Measurements from ENCODE around the gene OR2T3.
"Not testable (repeated sequence)": the region's sequence is repeated elsewhere in the genome, so short reads cannot be mapped to it uniquely, and the experiment has no call there.

Gene OR2T3, protein sequence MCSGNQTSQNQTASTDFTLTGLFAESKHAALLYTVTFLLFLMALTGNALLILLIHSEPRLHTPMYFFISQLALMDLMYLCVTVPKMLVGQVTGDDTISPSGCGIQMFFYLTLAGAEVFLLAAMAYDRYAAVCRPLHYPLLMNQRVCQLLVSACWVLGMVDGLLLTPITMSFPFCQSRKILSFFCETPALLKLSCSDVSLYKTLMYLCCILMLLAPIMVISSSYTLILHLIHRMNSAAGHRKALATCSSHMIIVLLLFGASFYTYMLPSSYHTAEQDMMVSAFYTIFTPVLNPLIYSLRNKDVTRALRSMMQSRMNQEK

DNA sequence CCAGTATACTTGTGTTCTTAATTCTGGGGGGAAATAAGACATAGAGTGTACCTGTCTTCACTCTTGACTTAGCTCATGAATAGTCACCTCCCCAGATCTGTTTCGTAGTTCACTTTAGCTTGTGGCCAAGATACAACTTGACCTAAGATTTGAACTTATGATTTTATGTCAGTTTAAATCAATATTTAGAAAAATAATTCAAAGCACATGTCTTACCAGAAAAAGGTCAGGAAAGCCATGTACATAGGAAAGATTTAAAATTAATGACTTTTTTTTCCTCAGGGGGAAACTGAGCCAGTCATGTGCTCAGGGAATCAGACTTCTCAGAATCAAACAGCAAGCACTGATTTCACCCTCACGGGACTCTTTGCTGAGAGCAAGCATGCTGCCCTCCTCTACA, at the start of gene OR2T3:
Gene OR2T3 (plus strand): TSS at position 301 of the 400 bp plus-strand sequence. CDS start 0 bp downstream, at position 301.
- not testable (repeated sequence) for DNase-seq

DNA sequence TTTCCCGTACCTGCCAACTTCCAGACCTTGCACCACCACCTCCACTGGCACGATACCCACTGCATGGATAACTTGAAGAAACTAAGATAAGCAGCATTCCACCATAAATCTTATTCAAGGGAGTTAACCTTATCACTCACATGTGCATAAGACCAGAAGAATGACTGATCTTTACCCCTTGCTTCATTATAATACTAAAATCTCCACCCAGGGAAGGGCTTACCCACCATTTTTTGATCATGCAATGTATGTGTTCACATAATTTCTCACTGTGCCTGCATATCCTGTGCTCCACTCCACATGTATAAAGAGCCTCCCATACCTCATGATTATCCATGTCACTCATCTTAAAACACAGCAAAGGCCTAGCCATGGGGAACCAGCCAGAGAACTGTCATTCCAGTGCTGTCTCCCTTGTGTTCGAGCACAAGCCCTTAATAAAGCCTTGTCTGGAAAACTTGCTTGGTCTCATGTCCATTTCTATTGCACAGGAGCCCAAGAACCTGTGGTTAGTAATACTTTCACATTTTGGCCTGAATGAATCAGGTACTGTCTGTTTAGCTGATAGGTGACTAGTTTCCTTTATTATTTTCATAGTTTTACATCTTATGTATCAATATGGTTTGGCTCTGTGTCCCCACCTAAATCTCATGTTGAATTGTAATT, 45.5 kb upstream of the OR2T3 start:
- DNase-seq, result not testable (repeated sequence)

DNA sequence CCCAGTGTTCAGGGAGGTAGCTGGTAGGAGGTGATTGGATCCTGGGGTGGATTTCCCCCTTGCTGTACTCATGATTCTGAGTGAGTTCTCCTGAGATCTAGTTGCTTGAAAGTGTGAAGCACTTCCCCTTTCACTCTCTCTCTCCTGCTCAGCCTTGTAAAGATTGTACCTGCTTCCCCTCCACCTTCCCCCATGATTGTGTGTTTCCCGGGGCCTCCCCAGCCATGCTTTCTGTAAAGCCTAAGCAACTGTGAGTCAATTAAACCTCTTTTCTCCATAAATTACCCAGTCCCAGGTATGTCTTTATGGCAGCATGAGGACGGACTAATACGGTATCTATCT, 45.0 kb upstream of the OR2T3 start:
- DNase-seq, result peak in 1 of 2 donors; percentile 11

DNA sequence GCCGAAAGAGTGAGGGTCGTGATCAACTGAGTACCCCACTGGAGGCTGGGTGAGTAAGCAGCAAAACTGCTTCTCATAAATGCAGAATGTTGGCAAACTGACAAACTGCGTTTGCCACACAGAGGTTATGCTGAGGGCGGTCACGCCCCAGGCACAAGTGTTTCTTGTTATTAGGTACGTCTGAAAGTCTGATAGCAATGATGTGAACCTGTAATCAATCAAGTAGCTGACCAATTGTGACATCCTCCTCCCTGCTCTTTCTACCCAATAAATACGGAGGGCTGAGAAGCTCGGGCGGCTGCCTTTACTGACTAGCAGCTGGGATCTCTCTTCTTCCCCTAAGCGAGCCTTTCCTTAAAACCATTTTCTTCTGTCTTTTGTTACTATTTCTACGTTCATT, 41.5 kb upstream of the OR2T3 start:
- not testable (repeated sequence) for DNase-seq

DNA sequence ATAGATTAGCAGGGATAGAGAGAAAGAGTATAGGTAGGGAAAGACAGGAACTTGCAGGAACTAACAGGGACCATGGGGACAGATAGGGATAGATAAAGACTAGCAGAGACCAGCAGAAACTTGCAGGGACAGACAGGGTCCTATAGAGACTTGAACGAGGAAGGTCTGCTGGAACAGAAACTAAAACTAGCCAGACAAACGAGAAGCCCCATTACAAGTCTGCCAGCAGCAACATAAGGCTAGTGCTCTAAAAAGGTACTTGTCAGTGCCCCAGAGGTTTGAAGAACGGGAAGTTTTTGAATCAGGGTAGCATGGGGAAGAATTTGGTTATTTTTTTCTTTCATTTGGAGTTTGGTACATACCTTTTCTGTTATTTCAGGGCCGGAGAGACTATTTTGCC, 41.0 kb upstream of the OR2T3 start:
- DNase-seq, result not testable (repeated sequence)

DNA sequence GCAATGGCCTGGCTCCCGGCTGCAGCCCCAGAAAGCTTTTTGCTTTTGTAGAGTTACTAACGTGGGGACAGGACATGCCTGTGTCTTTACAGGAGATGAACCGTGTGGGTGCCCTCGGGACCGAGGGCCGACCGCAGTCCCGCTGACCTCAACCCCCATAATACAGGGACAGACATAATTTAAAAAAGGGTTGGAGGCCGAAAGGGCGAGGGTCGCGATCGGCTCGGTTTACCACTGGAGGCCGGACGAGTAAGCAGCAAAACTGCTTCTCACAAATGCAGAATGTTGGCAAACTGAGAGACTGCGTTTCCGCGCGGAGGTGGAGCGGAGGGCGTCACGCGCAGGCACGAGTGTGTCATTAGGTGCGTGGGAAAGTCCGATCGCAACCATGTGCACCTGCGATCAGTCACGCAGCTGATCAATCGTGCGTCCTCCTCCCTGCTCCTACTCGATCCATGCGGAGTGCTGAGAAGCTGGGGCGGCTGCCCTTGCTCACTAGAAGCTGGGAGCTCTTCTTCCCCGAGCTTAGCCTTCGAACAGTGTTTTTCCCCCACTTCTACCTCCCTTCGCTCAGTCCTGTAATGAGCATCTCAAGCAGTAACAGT, 39.2 kb upstream of the OR2T3 start:
- DNase-seq, result not testable (repeated sequence)

DNA sequence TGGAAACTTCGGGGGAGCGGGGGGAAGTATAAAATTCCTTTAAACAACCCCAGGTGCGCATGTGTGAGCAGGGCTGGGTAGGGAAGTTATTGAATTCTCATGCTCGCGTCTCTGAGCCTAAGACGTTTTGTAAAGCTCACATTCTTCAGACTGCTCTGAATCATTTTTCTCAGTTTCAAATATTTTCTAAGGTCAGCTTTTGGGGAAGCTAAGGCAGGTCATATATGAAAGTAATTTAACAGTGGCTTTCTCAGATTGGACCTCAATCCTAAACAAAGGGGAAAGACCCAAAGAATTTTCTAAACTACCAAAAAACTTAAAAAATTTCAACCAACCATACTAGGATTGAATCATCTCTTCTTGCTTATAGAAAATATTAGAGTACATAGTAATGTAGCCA, 38.2 kb upstream of the OR2T3 start:
- DNase-seq, result not testable (repeated sequence)

DNA sequence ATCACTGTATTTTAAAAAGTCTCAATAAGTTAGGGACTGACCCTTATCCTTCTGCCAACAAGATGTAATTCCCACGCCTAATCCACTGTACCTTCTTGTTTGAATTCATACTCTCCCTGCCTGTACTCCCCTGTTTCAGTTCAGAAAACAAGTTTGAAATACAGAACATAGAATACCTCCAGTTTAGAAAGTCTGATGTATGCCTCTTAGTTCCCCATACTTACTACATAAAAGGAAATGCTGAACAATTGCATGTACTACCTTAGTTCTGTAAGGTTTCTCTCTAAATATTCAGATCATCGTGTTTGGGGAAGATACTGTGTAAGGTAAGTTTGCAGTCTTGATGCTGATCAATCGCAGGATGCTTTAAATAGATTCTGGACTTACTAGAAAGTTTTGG, 36.8 kb upstream of the OR2T3 start:
- not testable (repeated sequence) for DNase-seq

DNA sequence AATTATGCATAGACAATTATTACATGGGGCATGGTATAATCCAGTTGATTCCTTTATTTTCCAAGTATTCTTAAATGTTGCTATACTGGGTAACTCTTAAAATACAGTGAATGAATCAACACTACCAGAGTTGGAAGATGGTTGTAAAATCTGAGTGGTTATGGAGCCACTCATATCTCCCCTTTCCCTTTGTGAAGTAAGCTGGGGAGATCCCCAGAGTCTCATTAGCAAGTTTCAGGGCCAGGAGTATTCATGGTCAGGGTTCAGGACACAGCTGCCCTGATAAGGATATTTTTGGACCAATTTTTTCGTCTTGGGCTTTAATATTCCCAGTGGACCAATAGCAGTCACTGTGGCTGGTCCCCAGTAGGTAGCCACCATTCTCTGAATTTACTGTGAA, 34.5 kb upstream of the OR2T3 start:
- not testable (repeated sequence) for DNase-seq

DNA sequence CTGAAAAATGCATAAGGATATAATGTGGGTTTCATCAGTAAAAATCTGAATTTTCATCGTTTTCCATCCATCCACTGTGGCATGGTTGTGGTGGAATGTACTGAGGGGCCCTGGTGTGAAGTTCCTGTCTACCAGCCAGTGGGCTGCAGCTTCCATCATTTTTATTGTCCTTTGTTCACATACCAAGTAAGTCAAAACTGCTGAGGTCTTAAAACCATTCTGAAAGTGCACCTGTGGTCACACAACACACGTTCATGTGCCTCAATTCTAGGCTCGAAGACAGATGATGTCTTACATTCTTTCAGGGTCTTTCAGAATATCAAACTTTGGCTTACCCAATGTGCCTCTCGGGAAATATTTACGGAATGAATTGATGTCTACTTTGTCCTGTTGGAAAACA, 33.9 kb upstream of the OR2T3 start:
- DNase-seq, result not testable (repeated sequence)

DNA sequence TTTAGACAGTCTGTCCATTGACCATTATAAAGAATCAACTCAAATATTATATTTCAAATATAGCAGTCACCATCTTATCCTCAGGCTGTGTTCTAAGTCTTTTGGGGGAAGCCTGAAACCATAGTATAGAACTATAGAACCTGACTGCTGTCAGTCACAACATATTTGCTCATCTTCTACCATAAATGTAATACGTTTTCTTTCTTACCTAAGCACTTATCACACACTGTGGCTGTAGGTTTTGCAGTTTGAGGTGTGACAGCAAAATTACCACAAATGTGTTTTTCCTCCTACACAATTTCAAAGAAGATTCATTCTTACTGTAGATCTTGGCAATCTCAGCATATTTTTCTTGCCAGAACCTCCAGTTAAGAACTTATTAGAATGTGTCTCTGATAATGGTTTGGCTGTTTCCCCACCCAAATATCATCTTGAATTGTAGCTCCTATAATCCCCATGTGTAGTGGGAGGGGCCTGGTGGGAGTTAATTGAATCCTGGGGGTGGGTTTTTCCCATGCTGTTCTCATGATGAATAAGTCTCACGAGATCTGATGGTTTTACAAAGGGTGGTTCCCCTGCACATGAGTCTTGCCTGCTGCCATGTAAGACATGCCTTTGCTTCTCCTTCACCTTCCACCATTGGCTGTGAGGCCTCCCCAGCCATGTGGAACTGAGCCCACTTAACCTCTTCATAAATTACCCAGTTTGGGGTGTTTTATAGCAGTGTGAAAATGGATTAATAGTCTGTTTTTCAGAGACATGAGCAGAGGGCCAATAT, 30.5 kb upstream of the OR2T3 start:
- DNase-seq, result not testable (repeated sequence)

DNA sequence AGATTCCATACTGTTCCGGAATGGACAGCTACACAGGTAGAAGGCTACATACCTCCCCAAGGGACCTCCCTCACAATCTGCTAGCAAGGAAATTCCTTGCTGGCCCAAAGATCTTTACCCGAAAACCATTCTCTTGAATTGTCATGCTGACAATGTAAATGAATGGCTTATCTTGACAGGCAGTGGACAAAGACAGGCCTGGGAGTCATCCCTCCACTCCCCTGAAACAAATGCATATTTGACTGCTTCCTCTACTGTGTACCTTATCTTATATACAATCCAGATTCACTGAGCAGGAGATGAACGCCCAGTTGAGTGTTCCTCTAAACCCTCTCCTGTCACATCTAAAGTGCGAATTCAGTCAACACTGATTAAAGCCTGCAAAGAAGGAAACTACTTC, 28.5 kb upstream of the OR2T3 start:
- not testable (repeated sequence) for DNase-seq

DNA sequence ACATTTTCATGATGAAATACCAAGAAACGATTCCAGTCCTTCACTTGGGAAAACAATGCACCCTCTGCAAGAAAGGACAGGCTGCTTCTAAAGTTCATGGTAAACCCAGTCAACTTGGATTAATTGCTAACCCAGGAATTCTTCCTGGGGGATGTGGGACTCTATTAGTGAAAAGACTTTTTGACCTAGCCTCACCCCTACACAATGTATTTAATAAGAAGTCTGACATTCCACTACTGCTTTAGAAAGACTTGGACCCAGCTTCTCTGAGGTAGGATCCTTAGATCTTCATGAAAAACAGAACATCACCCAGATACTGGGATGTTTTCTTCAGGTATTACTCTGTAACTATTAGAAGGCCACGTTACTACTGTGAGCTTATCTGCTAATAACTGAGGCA, 27.8 kb upstream of the OR2T3 start, which contains the start of gene OR2T2:
Gene OR2T2 (plus strand): TSS at position 239 of the 400 bp plus-strand sequence. CDS start 7,161 bp downstream, outside the sequence.
- DNase-seq, result not testable (repeated sequence)

DNA sequence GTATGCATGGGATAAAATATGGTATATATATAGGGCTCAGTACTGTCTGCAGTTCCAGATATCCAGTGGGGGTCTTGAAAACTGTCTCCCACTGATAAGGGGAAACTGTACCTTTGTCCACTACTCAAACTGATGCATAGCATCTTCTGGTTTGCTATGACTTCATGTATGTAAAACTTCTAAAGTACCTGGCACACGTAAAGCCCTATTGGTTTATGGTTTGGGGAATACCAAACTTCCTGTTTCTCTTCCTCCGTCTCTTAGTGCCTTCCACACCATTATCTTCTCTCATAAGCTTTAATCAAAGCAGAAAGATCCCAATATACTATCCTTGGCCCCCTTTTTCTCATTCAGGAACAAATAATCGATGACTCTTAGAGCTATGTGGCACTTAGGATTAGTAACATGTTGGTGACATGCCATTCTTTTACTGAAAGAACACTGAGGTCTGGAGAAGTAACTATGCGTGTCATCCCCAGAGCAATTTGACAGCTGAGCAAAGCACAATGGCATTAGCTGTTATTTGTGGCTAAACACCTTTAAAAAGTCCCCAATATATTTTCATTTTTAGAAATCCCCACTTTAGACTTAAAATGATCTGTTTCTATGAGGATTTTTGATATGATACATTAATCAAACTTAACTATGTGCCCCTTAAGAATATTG, 24.6 kb upstream of the OR2T3 start:
- DNase-seq, result not testable (repeated sequence)

DNA sequence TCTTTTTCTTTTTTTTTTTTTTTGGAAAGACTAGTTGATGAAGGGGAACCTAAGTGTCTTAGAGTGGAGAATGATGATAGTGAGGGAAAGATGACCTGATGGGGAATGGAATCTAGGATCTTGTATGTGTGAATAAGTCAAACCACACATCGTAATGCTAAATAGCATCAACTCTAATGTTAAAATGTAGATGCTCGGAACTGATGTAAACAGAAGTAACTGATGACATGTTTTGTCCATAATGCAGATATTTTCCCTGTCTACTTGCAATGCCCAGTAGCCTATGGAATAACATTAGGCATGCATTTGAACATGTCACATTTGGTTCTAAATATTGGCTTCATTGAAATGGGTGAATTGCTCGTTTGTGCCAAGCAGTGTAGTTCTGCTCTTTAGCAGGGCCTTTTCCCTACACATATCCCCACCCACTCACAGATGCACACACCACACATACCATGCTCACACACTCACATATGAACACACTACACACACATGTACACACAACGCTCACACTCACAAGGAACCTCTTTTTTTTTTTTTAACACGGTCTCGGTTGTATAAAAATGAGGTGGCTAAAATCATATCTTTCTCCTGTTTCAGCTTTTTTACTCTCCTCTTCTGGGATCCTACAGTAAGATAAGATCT, 23.2 kb upstream of the OR2T3 start:
- not testable (repeated sequence) for DNase-seq

DNA sequence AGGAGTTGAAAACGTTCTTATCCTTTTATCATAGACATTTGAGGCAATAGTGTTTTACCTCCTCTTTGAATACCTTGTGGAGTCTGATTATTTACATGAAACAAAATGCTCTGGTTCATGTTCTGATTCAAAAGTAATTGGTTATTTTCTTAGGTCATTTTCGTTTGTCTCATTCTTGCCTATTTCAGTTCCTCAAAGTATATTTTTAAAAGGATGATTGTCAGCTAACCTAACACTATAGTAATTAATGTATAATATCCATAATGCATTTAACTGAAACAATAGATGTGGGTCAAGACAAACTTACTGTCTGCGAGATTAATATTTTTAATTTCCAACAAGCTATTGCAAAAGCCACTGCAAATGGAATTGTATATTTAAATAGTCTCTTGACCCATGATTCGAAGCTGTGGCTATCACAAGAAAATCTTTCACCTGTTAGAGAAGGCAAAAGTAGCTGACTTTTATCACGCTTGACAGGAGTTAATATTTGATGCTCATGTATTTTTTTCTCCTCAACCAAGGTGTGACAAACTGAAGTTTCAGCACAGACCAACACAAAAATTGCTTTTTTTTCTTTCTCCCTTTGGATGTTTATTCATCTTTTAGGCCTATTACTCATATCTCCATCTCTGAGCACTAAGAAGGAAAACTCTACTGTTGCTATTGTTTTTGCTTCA, 22.5 kb upstream of the OR2T3 start:
- DNase-seq, result not testable (repeated sequence)

DNA sequence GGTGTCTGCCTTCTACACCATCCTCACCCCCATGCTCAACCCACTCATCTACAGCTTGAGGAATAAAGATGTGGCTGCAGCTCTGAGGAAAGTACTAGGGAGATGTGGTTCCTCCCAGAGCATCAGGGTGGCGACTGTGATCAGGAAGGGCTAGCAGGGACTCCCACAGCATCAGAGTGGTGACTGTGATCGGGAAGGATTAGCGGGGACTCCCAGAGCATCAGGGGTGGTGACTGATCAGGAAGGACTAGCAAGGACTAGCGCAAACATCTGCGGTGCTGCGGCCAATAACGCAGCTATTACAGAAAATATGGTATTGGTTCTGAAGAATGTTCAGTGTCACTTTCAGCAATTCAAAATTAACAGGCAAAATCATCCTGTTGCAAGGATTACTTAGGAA, 19.5 kb upstream of the OR2T3 start:
- DNase-seq, result not testable (repeated sequence)

DNA sequence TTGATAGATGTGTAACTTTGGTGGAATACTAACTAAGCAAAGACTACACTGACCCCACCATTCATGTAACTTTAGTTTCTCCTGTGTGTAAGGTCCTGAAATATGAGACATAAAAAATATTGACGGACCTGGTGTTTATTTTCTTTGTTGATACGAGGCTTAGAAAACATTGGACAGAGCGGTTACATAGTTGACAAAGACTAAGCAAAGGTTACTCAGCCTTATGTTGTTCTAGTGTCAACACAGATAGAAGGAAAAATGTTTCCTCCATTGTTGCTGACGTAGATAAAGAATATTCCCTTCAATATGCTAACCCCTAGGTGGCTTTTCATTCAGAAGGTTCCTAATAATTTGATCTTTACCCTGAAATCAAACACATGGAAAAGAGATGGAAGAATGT, 18.1 kb upstream of the OR2T3 start:
- not testable (repeated sequence) for DNase-seq

DNA sequence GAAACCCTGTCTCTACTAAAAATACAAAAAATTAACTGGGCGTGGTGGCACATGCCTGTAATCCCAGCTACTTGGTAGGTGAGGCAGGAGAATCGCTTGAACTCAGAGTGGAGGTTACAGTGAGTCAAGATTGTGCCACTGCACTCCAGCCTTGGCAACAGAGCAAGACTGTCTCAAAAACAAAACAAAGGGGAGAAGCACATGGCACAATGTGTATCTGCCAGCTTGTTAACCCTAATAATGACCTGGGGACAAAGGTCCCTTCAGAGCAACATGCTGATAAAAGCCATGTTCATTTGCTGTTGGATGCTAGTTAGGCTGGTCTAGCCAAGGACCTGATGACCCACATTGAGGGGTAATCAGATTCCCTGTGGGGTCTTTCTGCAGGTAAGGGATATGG, 16.5 kb upstream of the OR2T3 start:
- DNase-seq, result not testable (repeated sequence)

DNA sequence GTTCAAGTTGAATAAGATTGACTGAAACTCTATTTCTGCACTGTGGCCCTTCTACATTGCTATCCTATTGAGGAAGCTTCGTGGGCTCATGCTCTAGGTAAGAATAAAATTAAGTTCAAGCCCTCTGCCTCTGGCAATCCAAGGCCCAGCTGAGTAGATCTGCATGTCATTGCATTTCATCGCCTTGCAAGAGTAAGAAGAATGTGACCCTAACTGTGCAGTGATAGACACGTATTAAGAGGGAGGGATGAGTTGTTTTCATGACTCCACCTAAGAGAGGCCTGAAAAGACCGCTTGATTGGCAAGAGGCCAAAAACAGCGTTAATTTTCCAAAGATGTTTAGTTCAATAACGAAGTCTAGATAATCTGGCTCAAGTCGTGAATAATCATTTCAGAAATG, 14.0 kb upstream of the OR2T3 start:
- DNase-seq, result not testable (repeated sequence)

DNA sequence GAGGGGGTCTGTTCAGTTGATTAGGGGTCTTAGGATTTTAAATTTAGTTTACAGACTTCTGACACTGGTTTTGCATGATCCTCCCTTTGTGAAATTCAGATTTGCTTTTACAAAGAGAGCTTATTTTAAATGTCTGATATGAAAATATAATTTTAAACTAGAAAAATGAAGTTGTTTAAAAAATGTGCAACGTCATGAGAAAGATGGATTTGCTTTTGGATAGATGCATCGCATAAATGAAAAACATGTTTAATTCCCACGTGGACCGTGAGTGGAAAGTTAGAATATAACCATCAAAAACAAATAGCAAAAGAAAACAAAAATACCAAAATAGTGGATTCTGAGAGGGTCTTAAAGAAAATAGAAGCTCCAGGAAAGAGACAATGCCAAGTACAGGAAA, 2.0 kb upstream of the OR2T3 start:
- DNase-seq, result no peak
